OCI-LY3 (cell line): ENCODE measurements around the gene LMO7.

ENCODE experiments used
- H2AFZ ChIP-seq: fragments of 200-600, 300-600 bp; shearing (Covaris generic); 2 replicates; pipeline ENCODE4 v1.6.0; 2014; ENCODE audit warnings: antibody characterized with exemption, low read depth, low read length
- H3K27ac ChIP-seq: fragments of 200-600, 300-600 bp; sonication (generic); 2 replicates; pipeline ENCODE4 v1.5.1; 2014; ENCODE audit warnings: mild to moderate bottlenecking, low read length, moderate library complexity, mixed read lengths
- H3K27me3 ChIP-seq: fragments of 200-600, 300-600 bp; sonication (generic); 2 replicates; pipeline ENCODE4 v1.6.1; 2014; ENCODE audit warnings: low read depth, low read length, mixed read lengths
- H3K36me3 ChIP-seq: fragments of 200-600, 300-600 bp; sonication (generic); replicated peaks from 2 replicates; pipeline ENCODE3; 2014; ENCODE audit warnings: low read depth, low read length, mixed read lengths
- H3K4me1 ChIP-seq: fragments of 300-600, 200-600 bp; sonication (generic); 2 replicates; pipeline ENCODE4 v1.6.1; 2014; ENCODE audit warnings: low read length, mixed read lengths
- H3K4me2 ChIP-seq: fragments of 200-600, 300-600 bp; sonication (generic); 2 replicates; pipeline ENCODE4 v1.6.1; 2014; ENCODE audit warnings: low read length, mixed read lengths
- H3K4me3 ChIP-seq: fragments of 300-600, 200-600 bp; sonication (generic); 2 replicates; pipeline ENCODE4 v1.5.1; 2014; ENCODE audit warnings: antibody characterized with exemption, mild to moderate bottlenecking, low read length, moderate library complexity
- H3K79me2 ChIP-seq: fragments of 300-600, 200-600 bp; shearing (Covaris generic); 2 replicates; pipeline ENCODE4 v1.6.1; 2014; ENCODE audit warnings: mild to moderate bottlenecking, low read length, mixed read lengths
- H3K9ac ChIP-seq: fragments of 300-600, 200-600 bp; shearing (Covaris generic); 2 replicates; pipeline ENCODE4 v1.6.0; 2014; ENCODE audit warnings: mild to moderate bottlenecking, low read length, moderate library complexity
- H3K9me3 ChIP-seq: fragments of 200-600, 300-600 bp; shearing (Covaris generic); 2 replicates; pipeline ENCODE4 v1.6.1; 2014; ENCODE audit warnings: low read length, mixed read lengths; ENCODE audit not compliant: insufficient read depth
- H4K20me1 ChIP-seq: fragments of 200-600, 300-600 bp; sonication (generic); 2 replicates; pipeline ENCODE4 v1.6.1; 2016; ENCODE audit warnings: low read length, mixed read lengths; ENCODE audit not compliant: insufficient read depth
- EZH2phosphoT487 ChIP-seq: fragments of 200-600 bp; shearing (Covaris generic); IDR thresholded peaks from 2 replicates; pipeline ENCODE4 v1.6.1; 2018; ENCODE audit warnings: antibody characterized with exemption, mixed run types, low read depth
- TF ChIP-seq, protein P1 (sequence below): fragments of 200-600, 300-600 bp; sonication (generic); IDR thresholded peaks from 2 replicates; pipeline ENCODE4 v1.5.1; 2014; ENCODE audit warnings: antibody characterized with exemption, low read length, low read depth

The LMO7 gene

GRCh38 chr13:75811361-75811760 is 175.2 kb downstream of the LMO7 start:
- H3K27me3 ChIP-seq: no peaks in the 10 kb centered on the region
- no peak overlapping the region for H3K4me2 ChIP-seq
- no peaks in the 10 kb centered on the region for H3K9me3 ChIP-seq
- no peak overlapping the region for H3K27ac ChIP-seq
- no peaks in the 10 kb centered on the region for H3K4me1 ChIP-seq
- H2AFZ ChIP-seq: no peak overlapping the region
- H3K36me3 ChIP-seq: no peaks in the 10 kb centered on the region
- H3K4me3 ChIP-seq: no peak overlapping the region
- H3K9ac ChIP-seq: no peak overlapping the region
- TF ChIP-seq, protein P1, sequence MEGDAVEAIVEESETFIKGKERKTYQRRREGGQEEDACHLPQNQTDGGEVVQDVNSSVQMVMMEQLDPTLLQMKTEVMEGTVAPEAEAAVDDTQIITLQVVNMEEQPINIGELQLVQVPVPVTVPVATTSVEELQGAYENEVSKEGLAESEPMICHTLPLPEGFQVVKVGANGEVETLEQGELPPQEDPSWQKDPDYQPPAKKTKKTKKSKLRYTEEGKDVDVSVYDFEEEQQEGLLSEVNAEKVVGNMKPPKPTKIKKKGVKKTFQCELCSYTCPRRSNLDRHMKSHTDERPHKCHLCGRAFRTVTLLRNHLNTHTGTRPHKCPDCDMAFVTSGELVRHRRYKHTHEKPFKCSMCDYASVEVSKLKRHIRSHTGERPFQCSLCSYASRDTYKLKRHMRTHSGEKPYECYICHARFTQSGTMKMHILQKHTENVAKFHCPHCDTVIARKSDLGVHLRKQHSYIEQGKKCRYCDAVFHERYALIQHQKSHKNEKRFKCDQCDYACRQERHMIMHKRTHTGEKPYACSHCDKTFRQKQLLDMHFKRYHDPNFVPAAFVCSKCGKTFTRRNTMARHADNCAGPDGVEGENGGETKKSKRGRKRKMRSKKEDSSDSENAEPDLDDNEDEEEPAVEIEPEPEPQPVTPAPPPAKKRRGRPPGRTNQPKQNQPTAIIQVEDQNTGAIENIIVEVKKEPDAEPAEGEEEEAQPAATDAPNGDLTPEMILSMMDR: no peak
- no peak for TF ChIP-seq EZH2phosphoT487
- no peaks in the 10 kb centered on the region for H3K79me2 ChIP-seq
- H4K20me1 ChIP-seq: no peaks in the 10 kb centered on the region

- no peak overlapping the region for H3K4me3 ChIP-seq
- H2AFZ ChIP-seq: no peak overlapping the region
- TF ChIP-seq EZH2phosphoT487: no peak
- TF ChIP-seq, protein P1: no peak
- no peaks in the 10 kb centered on the region for H3K36me3 ChIP-seq
- H3K27ac ChIP-seq: no peak overlapping the region
- no peaks in the 10 kb centered on the region for H3K4me1 ChIP-seq
- no peaks in the 10 kb centered on the region for H3K27me3 ChIP-seq
- H3K9me3 ChIP-seq: no peaks in the 10 kb centered on the region
- H3K4me2 ChIP-seq: no peak overlapping the region
- H3K79me2 ChIP-seq: no peaks in the 10 kb centered on the region
- H3K9ac ChIP-seq: no peak overlapping the region
- H4K20me1 ChIP-seq: no peaks in the 10 kb centered on the region
Observed at GRCh38 chr13:75811841-75812240, 175.7 kb downstream of the LMO7 start.

DNA sequence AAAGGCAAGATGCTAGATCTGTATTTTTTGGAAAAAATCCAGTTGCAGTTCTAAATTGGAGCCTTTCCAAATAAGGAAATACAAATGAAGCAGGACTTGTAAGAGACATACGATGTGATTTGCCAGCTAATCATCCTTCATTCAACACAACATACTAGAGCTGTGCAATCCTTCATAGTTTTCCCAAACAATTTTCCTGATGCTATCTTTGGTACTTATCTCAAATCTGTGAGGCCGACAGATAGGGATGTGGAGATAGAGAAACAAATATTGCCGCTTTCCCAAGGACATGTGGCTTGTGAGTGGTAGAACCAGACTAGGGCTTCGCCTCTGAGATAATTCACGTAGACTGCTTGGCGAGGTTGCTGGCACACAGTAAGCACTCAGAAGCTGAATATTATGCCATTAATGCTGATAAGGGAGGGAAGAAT is 176.6 kb downstream of the LMO7 start:
- H4K20me1 ChIP-seq: no peaks in the 10 kb centered on the region
- TF ChIP-seq, protein P1: no peak
- TF ChIP-seq EZH2phosphoT487: no peak

DNA sequence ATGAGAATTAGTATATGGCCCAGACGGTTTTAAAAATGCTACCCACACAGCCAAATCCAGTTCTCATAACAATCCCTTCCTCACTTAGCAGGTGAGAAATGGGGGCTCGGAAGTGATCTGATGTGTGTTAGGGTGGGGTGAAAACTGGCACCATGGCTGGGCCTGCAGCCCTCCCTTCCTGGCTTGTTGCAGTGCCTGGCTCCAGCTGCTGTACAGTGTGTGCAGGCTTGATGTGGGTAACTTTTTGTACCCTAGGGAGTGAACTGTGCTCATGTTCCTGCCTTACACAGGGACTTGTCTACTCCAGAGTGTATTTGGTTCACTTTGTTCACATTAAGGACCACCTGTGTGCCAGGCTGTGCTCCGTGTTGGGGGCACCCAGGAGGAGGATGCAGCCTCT is 177.2 kb downstream of the LMO7 start:
- H3K36me3 ChIP-seq: no peaks in the 10 kb centered on the region
- TF ChIP-seq, protein P1: no peak
- no peak for TF ChIP-seq EZH2phosphoT487
- H3K9ac ChIP-seq: no peak overlapping the region
- H4K20me1 ChIP-seq: no peaks in the 10 kb centered on the region
- no peaks in the 10 kb centered on the region for H3K4me1 ChIP-seq
- H3K79me2 ChIP-seq: no peaks in the 10 kb centered on the region
- H3K27me3 ChIP-seq: no peaks in the 10 kb centered on the region
- no peak overlapping the region for H3K27ac ChIP-seq
- no peak overlapping the region for H2AFZ ChIP-seq
- H3K4me3 ChIP-seq: no peak overlapping the region
- H3K4me2 ChIP-seq: no peak overlapping the region
- no peaks in the 10 kb centered on the region for H3K9me3 ChIP-seq

More for the DNA sequence above, 176.6 kb downstream of the LMO7 start:
- H3K79me2 ChIP-seq: no peaks in the 10 kb centered on the region
- H3K4me2 ChIP-seq: no peak overlapping the region
- no peak overlapping the region for H3K9ac ChIP-seq
- no peaks in the 10 kb centered on the region for H3K27me3 ChIP-seq
- H2AFZ ChIP-seq: no peak overlapping the region
- no peaks in the 10 kb centered on the region for H3K4me1 ChIP-seq
- no peak overlapping the region for H3K27ac ChIP-seq
- no peak overlapping the region for H3K4me3 ChIP-seq
- H3K9me3 ChIP-seq: no peaks in the 10 kb centered on the region
- no peaks in the 10 kb centered on the region for H3K36me3 ChIP-seq
